GM13977 (cell line): ENCODE measurements around the gene TMEM131L.

Experiments used
- DNase-seq: peaks from one replicate; pipeline ENCODE4 v3.0.0; 2012; ENCODE audit warnings: low spot score
- CTCF ChIP-seq: IDR thresholded peaks from 2 replicates; pipeline ENCODE4 v1.5.1; 2012; ENCODE audit warnings: mild to moderate bottlenecking, control low read depth; ENCODE audit not compliant: insufficient read depth; ENCODE audit errors: extremely low read depth, missing control alignments
- in situ Hi-C: fragments of 300-500 bp; cut with MboI; formaldehyde crosslinking; loops from one replicate; pipeline ENCODE4 v1.12.0; 2022; ENCODE audit warnings: low sequenced_read_pairs, low pct_unique_long_range_greater_than_20kb, mixed read lengths, inconsistent platforms; ENCODE audit not compliant: unreplicated experiment

TMEM131L gene

DNA sequence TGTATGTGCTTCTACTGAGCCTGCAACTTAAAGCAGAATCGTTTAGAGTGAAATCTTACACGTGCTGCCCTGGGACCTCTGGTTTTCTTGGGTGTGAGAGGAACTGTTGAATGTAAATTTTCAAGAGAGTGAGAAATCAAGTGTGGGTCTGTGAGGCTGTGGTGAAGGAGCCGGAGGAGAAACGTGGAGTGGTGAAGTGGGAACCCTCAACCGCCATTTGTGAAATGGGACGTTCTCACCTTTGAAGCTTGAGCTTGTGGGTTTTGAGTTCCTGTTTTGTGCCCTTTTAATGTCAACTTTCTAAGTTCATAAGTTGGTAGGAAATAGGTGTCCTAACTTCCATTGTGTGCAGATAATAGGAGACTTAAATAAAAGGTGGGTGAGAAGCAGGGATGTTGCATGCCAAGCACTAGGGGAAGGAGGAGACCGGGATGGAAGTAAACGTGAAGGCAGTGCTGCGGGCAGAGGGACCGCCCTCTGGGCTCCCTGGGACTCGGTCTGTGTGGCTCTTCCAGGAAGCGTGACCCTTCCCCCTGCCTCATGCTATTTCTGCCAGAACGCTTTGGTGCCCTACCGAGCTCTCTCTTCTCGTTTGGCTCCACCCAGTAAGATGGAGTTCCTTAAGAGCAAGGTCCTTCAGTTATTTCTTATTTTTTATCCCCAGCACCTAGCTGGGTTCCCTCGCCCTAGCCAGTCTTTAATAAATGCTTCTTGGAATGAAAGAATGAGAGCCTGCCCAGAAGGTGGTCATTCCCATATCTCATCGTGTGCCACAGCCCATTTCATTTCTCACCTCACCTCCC lies 56.0 kb downstream of the TMEM131L start:
- TF ChIP-seq CTCF, result no peak
- in situ Hi-C loops, result no loop called here
- no peak for DNase-seq

- in situ Hi-C loops, result no loop called here
- no peak for TF ChIP-seq CTCF
- peak; percentile 41 for DNase-seq
Measured at GRCh38 chr4:153522802-153523094, 56.6 kb downstream of the TMEM131L start.

- in situ Hi-C loops, result no loop called here
- no peak for TF ChIP-seq CTCF
- DNase-seq, result no peak
Measured at GRCh38 chr4:153523164-153523796, 57.1 kb downstream of the TMEM131L start.

GRCh38 chr4:153523941-153524386 lies 57.8 kb downstream of the TMEM131L start:
- DNase-seq, result no peak
- TF ChIP-seq CTCF, result no peak
- in situ Hi-C loops, result no loop called here

- no peak for DNase-seq
- in situ Hi-C loops, result no loop called here
- TF ChIP-seq CTCF, result no peak
Measured at GRCh38 chr4:153524682-153525081, 58.5 kb downstream of the TMEM131L start.

GRCh38 chr4:153527690-153528089 lies 61.5 kb downstream of the TMEM131L start:
- in situ Hi-C loops, result no loop called here
- TF ChIP-seq CTCF, result no peak
- DNase-seq, result no peak
